C4-2B (cell line): ENCODE results near the gene NAA16.

Experiments
- H3K27ac ChIP-seq: fragments of 450-650 bp; 2 replicates; pipeline ENCODE4 v1.5.1; 2017
- ZFX ChIP-seq: fragments of 450-650 bp; IDR thresholded peaks from 2 replicates; pipeline ENCODE4 v1.6.1; 2017
- TF ChIP-seq, protein P1 (sequence below): fragments of 450-650 bp; conservative IDR thresholded peaks from 2 replicates; pipeline ENCODE4 v1.5.1; 2017; ENCODE audit warnings: mild to moderate bottlenecking

Gene NAA16

GRCh38 chr13:41315443-41316047 is 4.5 kb downstream of the NAA16 start:
- TF ChIP-seq ZFX, result no peak
- TF ChIP-seq, protein P1, sequence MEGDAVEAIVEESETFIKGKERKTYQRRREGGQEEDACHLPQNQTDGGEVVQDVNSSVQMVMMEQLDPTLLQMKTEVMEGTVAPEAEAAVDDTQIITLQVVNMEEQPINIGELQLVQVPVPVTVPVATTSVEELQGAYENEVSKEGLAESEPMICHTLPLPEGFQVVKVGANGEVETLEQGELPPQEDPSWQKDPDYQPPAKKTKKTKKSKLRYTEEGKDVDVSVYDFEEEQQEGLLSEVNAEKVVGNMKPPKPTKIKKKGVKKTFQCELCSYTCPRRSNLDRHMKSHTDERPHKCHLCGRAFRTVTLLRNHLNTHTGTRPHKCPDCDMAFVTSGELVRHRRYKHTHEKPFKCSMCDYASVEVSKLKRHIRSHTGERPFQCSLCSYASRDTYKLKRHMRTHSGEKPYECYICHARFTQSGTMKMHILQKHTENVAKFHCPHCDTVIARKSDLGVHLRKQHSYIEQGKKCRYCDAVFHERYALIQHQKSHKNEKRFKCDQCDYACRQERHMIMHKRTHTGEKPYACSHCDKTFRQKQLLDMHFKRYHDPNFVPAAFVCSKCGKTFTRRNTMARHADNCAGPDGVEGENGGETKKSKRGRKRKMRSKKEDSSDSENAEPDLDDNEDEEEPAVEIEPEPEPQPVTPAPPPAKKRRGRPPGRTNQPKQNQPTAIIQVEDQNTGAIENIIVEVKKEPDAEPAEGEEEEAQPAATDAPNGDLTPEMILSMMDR, result no peak
- no peak overlapping the region for H3K27ac ChIP-seq

DNA sequence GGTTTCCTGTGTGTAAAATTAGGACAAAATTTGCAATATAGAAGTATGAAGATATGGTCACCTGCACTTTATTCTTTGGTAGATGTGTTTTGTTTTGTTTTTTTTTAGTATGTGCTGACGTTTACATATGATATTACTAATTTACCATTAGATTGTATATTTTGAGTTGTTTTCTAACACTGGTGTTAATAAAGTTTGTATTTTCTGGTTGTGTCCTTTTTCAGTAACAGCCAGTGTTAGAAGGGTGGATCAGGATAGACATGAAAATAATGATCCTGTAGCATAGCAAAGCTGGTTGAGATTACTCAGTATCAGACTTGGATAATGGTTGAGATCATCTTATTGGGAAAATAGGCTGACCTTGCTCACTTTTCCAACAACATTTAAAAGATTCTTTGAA is 6.2 kb downstream of the NAA16 start:
- no peak overlapping the region for H3K27ac ChIP-seq
- TF ChIP-seq ZFX, result no peak
- TF ChIP-seq, protein P1, result no peak

DNA sequence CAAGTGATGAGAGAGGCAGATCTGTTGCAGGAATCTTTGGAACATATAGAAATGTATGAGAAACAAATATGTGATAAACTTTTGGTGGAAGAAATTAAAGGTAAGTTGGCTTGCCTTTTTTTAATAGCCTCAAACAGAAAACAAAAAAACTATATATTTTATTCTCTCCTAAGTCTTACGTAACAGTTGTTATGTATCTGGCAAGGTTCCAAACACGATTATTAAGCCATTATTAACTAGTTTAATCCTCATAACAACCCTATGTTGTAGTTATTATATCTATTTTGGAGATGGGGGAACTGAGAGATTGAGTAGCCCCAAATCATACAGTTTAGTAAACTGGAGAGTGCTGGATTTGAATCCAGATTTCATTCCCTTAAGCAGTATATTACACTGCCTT is 14.7 kb downstream of the NAA16 start:
- no peak for TF ChIP-seq ZFX
- TF ChIP-seq, protein P1, result no peak
- no peak overlapping the region for H3K27ac ChIP-seq

GRCh38 chr13:41326661-41327060 is 15.6 kb downstream of the NAA16 start:
- H3K27ac ChIP-seq, result no peak overlapping the region
- no peak for TF ChIP-seq ZFX
- TF ChIP-seq, protein P1, result no peak

GRCh38 chr13:41327994-41328790 is 17.1 kb downstream of the NAA16 start:
- TF ChIP-seq, protein P1, result no peak
- no peak for TF ChIP-seq ZFX
- H3K27ac ChIP-seq, result no peak overlapping the region

DNA sequence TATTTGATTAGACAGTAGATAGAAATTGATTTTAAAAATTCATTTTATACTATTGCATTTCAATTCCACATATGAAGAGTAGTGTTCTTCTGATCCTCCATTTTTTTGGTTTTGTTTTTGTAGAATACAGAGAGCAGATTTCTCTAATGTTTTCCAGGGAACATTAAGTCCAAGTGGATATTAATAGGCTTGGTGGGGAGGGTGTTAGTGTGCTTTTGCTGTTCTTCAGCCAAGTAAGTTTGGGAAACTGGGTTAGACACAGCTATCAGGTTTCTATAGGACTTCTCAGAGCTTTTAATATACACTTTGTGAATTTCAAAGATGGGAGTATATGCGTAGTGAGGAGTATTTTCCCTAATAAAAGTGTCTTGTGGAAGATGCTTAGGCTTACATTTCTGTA is 21.8 kb downstream of the NAA16 start:
- no peak for TF ChIP-seq ZFX
- TF ChIP-seq, protein P1, result no peak
- H3K27ac ChIP-seq, result no peak overlapping the region

DNA sequence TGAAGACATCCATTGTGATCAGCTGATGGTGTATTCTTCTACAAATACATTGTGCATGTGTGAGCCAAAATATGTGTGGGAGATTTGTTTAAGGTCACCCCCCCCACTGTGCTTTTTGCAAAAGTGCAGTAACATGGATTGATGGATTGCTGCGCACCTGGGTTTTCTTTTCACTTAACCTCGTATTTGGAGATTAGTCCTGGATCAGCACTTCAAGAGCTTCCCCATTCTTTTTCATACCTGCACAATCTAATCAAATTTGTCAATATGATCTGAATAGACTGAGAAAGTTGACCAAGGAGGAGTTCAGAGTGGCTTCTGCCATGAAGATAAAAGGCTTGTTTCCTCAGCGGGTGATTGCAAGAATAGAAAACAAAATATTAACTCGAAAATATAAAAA is 23.7 kb downstream of the NAA16 start:
- TF ChIP-seq ZFX, result no peak
- TF ChIP-seq, protein P1, result no peak
- no peak overlapping the region for H3K27ac ChIP-seq
